GM12873 (cell line): ENCODE results near the gene CIPC.

ENCODE experiments used
- TF ChIP-seq, protein P1 (sequence below): IDR thresholded peaks from 2 replicates; pipeline ENCODE4 v1.5.1; 2012; ENCODE audit warnings: low read depth, mild to moderate bottlenecking, moderate library complexity, low read length, control low read depth; ENCODE audit not compliant: insufficient read depth; ENCODE audit errors: missing control alignments

CIPC gene

DNA sequence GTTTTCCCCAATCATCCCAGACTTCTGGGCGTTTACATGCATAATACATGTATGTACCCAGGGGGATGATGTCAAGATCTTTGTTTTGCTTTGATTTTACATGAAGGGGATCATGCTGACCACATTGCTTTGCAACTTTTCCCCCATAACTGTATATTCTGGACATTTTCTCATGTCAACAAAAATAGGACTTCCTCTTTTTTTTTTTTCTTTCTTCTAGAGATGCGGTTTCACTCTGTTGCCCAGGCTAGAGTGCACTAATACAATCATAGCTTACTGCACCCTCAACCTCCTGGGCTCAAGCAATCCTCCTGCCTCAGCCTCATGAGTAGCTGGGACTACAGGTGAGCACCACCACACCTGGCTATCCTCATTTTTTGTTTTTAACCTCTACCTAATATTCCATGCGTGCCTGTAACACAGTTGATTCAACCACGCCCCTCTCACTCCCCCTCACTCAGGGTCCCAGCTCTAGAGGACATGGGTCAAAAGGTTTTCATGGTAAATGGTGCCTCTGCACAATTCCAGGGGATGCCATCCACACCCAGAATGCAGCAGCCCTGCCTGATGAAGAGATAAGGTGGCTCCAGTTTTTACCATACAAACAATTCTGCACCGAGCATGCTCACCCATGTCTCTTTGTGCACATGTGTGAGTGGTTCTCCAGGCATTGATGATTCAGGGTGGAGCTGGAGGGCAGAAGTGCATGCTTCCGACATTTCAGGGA is 32.0 kb upstream of the CIPC start:
- TF ChIP-seq, protein P1, sequence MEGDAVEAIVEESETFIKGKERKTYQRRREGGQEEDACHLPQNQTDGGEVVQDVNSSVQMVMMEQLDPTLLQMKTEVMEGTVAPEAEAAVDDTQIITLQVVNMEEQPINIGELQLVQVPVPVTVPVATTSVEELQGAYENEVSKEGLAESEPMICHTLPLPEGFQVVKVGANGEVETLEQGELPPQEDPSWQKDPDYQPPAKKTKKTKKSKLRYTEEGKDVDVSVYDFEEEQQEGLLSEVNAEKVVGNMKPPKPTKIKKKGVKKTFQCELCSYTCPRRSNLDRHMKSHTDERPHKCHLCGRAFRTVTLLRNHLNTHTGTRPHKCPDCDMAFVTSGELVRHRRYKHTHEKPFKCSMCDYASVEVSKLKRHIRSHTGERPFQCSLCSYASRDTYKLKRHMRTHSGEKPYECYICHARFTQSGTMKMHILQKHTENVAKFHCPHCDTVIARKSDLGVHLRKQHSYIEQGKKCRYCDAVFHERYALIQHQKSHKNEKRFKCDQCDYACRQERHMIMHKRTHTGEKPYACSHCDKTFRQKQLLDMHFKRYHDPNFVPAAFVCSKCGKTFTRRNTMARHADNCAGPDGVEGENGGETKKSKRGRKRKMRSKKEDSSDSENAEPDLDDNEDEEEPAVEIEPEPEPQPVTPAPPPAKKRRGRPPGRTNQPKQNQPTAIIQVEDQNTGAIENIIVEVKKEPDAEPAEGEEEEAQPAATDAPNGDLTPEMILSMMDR = no peak

DNA sequence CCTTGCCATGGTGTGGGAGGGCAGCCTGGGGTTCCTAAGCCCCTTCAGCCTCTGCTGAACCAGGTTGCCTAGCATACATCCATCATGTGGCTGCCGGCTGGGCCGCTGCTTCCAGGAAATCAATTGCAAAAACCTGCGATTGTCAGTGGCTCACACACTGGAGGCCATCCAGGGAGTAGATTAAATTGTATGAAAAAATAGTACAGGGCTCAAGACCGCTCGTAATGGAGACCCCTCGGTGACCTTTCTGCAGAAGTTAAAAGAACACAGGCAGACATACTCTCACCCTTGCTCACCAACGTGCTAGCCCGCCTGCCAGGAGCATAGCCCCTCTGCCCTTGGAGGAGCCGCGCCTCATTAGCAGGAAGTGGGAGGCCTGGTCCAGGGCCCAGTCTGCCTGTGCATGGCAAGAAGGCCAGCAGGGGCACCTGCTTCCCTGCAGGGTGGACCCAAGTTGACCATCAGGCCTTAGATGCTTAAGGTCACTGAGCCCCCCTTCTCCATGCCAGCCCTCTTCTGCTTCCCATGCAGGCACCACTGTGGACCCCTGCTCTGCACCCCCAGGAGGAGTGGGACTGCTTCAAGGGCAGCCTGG is 31.4 kb upstream of the CIPC start:
- TF ChIP-seq, protein P1 = no peak

DNA sequence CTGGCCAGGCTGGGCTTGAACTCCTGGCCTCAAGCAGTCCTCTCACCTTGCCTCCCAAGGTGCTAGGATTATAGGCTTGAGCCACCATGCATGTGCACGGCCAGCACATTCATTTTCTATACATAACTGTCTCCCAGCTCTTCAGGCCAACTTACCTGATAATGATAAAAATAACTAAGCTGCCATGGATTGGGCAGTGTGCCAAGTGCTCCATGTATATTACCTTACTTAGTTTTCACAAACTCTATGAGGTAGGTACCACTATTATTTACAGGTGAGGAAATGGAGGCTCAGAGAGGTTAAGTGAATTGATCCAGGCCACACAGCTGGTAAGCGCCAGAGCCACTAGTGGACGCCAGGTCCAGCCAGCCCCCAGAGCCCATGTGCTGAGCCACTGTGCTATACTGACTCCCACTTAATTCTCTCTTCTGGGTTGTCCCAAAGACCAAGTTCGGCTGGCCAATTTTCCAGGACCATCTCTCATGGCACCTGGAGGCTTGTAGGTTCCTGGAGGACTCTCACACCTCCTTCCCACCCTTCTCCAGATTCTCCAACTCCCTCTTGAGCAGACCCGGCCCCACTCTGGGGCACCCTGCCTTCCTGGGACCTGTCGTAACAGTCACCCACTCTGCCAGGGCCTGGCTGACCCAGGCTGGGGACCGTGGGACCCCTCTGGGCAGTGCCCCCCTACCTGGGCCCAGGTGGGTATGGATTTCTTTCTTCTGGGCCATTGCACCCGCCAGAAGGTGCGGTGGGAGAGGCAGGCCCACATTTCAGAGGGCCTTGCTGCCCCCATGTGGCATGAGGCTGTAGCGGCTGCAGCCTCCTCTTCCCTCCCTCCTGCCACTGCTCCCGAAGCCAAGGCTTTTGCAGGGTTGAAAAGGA is 30.2 kb upstream of the CIPC start:
- TF ChIP-seq, protein P1 = peak; percentile 95

DNA sequence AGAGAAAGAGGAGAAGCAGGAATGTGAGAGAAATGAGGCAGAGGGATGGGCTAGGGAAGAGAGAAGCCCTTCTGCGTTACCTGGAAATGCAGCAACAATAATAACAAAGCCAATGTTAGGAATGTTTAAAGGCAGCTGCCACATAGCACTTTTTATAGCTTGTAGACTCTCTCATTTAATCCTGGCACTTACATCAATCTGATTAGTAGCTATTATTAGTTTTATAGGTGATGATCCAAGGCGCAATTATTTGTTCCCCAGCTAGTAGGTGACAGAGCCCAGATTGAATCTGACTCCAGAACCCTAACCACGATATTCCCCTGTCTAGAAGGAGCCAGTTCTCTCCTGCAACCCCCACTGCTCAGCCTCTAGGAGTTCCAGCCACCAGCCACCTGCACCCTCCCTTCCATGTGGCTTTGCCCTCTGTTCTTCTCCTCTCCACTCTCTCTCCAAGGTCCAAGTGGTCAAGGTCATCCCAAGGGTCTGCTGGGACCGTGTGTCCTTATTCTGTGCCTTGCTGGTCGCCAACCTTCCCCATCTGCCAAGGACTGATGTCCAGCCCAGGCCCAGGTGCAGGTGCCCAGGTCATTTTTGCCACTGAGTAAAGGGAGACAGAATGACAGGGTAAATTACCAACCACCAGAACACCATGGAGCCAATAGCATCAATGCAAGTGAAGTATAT is 29.4 kb upstream of the CIPC start:
- TF ChIP-seq, protein P1 = no peak

DNA sequence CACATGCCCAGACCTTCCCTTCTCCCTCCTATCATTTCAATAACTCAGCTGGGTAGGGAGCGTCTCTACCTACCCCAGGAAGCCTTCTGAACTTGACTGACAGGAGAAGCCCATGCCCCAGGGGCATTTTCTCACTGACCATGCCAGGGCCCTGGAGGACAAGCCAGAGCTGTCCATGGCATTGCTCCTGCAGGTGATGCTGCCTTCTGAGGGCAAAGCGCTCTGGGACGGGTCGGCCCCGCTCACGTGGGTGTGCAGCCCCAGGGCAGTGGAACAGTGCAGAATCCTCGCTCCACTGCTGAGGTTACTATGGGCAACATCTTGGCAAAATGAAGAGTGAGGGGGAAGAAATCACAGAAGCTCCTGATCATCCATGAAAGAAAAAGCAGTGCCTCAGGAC is 28.5 kb upstream of the CIPC start:
- TF ChIP-seq, protein P1 = no peak

DNA sequence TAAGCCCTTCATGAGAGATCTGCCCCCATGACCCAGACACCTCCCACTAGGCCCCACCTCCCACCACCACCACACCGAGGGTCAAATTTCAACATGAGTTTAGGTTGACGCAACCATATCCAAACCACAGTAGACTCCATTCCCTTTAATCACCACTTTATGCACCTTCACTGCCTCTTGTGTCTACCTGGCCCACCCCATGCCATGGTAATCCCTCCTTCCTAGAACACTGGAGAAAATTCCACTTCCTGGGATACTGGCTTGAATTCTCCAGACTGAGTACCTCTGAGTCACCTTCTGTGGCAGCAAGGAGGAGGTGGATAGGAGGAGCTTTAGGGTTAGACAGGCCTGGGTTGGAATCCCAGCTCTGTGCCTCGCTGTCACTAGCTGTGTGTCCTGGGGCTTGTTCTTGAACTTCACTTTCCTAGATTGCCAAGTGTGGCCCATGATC is 26.1 kb upstream of the CIPC start:
- TF ChIP-seq, protein P1 = no peak

DNA sequence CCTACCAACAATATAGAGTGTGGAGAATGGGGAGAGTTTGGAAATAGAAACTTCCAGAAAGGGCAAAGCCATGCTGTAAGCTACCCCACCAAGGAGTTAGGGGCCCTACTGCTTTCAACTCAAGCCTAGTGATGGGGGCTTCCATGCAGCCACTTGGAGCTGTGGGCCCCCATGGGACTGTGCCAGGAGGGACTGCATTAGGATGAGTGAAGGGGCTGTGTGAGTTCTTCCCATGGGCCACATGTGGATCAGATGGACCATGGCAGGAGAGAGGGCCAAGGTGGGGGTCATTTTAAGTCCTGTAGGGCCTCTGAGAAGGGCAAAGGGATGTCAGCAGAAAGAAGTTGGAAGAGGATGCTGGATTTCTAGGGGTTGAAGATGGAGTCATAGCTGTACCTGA is 23.1 kb upstream of the CIPC start:
- TF ChIP-seq, protein P1 = no peak
